Activated CD4-positive, CD25-positive, alpha-beta regulatory T cell treated with anti-CD3 and anti-CD28 coated beads, Interleukin-2, amount 50 U/mL, for 72 hours (primary cell): ENCODE data around the gene HTR1E.
"Not testable (repeated sequence)": the region's sequence is repeated elsewhere in the genome, so short reads cannot be mapped to it uniquely, and the experiment has no call there.

Experiments used
- DNase-seq: peaks from one replicate; pipeline ENCODE4 v3.0.0; 2021

Gene HTR1E

DNA sequence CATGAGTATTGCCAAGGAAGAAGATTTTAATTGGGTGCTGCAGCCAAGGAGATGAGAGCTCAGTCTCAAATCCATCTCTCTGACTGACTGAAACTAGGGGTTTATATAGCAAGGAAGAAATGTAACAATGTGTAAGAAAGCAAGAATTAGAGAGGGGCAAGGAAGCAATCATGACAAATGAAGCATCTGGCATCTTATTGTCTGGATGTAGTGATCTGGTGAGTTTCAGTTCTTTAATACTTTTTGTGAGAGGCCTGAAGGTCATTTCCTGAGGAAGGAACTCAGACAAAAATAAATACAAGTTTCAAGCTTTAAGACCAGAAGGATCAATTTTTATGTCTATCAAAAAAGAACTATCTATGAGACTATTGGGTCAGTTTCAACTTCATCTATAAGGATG, 64.2 kb downstream of the HTR1E start:
- DNase-seq, result no peak

DNA sequence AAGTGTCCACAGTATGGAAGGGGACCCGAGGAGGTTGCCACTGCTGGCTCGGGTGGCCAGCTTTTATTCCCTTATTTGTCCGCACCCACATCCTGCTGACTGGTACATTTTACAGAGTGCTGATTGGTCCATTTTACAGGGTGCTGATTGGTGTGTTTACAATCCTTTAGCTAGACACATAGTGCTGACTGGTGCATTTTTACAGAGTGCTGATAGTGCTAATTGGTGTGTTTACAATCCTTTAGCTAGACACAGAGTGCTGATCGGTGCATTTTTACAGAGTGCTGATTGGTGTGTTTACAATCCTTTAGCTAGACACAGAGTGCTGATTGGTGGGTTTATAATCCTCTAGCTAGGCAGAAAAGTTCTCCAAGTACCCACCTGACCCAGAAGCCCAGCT, 65.1 kb downstream of the HTR1E start:
- not testable (repeated sequence) for DNase-seq

DNA sequence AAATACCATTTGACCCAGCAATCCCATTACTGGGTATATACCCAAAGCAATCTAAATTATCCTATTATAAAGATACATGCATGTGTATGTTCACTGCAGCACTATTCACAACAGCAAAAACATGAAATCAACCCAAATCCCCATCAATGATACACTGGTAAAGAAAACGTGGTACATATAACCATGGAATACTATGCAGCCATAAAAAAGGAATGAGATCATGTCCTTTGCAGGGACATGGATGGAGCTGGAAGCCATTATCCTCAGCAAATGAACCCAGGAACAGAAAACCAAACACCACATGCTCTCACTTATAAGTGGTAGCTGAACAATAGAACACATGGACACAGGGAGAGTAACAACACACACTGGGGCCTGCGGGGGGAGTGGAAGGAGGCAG, 69.2 kb downstream of the HTR1E start:
- not testable (repeated sequence) for DNase-seq

DNA sequence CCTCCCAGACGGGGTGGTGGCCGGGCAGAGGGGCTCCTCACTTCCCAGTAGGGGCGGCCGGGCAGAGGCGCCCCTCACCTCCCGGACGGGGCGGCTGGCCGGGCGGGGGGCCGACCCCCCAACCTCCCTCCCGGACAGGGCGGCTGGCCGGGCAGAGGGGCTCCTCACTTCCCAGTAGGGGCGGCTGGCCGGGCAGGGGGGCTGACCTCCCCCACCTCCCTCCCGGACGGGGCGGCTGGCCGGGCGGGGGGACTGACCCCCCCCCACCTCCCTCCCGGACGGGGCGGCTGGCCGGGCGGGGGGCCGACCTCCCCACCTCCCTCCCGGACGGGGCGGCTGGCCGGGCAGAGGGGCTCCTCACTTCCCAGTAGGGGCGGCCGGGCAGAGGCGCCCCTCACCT, 72.3 kb downstream of the HTR1E start:
- DNase-seq, result not testable (repeated sequence)

DNA sequence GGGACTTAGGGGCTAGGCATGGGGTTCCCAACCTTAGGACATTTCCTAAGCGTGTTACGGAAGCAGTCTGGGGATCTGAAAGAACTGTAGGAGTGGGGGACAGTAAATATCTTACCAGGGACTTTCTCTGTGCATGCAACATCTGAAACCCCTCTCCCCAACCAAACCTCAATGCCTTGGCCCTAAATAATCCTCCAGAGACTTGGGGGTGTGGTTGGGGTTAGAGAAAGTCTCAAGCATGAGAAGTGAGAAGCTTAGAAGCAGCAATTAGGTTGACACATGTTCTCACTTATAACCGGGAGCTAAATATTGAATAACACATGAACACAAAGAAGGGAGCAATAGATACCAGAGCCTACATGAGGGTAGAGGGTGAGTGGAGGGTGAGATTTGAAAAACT, 74.7 kb downstream of the HTR1E start:
- no peak for DNase-seq

DNA sequence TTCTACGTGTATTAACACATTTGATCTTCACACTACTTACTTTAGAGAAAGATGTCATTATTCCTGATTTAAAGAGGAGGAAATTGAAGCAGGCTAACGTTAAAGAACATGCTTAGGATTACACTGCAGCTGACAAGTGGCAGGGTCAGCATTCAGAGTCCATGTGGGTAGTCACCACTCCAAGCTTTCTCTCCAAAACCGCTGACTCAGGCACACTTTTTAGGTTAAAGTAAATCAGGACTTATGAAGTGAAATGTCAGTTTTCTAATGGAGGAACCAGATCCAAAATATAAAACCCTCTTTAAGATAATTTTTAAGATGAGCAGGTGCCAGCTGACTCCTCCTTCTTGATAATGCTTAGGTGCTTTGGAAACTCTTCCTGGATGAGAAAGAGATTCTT, 75.4 kb downstream of the HTR1E start:
- DNase-seq, result no peak

DNA sequence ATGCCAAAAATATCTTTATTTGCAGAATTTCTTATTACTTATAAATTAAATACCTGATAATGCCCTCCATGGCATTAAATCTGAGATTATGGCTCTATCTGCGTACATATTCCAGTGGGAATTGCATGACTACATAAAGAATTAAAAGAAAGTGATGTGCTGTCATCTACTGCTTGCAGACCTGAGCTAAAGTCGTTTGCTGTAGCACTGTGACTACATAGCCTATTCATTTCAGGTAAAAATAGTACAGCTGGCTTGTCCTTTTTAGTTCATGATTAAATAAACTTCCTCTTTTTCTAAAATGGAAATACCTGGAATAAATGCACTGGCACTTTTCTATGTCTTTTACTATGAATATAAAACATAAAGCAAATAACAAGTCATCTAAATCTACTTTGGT, 79.4 kb downstream of the HTR1E start:
- no peak for DNase-seq

DNA sequence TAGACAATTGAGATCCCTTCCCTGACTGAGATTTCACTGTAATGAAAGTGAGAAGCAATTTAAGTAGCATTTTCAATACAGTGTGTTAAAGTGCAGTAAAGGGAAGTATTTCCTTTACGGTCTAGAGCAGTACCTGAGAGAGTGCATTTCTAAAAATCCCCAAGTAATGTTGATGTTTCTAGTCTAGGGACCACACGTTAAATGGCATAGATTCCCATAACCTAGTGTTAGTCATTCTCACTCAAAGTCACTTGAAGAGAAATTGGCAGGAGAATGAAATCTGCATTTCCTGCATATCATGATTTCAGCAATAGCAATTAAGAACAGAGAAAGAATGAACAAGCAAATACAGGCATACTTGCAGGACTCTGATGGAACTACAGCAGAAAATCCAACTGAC, 89.7 kb downstream of the HTR1E start:
- no peak for DNase-seq

DNA sequence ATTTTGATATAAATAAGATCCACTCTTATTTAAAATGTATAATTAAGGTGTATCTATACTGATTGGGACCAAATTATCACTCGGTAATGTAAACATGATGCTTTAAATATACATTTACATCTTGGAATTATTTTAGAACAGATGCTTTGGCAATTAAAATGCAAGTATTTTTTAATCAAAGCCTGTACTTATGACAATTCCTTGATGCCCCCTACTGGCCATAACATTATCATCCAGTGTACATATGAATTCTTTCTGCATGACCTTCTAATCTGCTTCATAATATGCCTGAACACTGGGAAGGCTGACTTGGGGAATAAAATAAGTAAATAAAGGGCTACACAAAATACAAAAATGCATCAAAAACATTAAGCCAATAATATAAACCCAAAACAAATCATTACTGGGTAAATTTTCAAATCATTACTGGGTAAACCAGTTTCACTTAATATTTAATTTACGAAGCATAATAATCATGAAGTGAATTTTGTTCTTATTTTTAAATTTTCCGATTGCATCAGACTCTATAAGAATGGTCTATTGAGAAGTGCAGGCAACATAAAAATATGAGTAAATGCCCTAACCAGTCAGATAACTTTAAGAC, 92.5 kb downstream of the HTR1E start:
- DNase-seq, result no peak

DNA sequence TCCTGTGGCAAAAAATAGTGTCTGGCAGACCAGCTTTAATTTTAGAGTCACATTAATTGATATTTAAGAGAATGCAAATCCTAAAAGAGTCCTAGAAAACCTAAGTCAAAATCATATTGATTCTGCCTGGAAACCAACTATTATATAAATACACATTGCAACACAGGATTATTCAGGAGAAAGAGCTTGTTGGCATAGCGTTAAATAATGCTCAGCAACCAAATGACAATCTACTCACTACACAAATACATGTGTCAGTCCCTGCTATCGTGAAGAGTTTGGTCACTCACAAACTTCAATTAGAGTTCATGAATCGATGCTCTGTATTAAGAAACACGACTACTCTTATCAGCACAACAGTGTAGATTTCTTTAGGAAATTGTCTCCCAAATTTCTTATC, 103.4 kb downstream of the HTR1E start:
- DNase-seq, result no peak

DNA sequence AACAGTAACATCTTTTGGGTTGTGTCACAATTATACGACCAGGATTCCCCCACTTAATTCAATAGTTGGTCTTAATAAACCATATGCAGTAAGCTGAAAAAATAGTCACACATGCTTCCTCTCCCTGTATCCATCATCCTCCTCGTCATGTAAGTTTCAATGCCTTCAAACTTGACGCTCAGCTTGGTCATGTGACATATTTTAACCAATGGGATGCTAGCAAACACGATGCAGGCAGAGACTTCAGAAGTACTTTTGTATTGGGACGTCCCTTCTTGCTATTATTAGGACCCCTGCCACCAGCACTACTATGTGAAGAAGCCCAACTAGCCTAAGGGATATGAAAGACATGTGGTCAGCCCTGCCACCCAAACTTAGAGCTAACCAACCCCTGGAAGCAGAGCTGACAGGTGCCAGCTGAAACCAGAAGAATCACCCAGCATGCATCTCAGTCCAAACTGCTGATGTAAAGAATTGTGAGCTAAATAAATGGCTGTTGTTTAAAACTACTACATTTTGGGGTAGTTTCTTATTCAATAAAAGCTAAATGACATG, 108.3 kb downstream of the HTR1E start:
- no peak for DNase-seq

DNA sequence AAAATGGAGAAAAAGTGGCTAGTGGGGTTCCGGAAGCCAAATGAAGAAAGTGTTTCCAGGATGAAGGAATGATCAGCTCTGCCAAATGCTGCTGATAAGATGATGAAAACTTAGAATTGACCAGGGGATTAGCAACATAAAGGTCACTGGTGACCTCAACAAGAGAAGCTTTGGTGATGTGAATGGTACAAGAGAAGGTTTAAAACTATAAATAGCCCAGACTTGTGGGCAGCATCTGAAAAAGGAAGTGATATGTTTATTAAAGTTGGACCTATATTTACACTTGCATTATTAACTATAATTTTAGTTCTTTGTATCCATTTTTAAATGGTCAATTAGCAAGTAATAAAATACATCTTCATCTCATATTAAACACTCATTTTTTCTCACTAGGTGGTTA, 112.5 kb downstream of the HTR1E start:
- DNase-seq, result no peak

DNA sequence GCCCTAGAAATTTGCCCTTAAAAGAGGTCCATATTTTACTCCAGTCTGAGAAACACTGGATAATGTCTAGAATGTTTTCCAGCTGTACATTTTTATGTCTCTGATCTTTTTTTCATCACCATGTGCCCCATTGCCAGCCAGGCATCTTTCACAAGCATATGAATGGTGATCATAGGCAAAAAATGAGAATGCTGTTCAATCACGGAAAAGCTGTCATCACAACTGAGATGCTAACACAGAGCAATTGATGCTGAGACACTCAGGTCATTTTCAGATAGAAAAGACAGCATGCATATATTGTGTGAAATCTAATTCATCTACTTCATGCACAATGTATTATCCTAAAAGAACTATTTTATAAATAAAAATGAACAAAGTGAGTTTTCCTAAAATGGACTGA, 116.0 kb downstream of the HTR1E start:
- DNase-seq, result no peak

DNA sequence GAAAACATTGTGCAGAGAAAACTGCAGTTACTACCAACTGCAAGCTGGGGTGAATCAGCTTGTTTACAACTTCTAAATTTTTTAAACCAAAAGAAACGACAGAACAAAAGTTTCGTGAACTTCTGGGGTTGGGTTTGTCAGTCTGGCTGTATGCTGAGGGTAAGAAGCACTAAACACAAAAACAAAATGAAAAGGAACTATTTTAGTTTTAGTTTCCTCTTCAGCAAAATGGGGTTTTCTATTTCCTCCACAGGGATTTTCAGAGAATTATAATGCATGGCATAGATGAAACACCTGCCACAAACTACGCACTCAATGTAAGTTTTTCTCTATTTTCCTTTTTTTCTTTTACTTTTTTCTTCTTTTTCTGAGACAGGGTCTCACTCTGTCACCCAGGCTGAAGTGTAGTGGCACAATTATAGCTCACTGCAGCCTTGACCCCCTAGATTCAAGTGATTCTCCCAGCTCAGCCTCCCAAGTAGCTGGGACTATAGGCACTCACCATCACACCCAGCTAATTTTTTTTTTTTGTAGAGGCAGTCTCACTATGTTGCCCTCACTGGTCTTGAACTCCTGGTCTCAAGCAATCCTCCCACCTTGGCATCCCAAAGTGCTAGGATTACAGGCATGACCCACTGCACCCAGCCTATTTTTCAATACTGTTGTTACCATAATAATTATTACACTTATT, 117.0 kb downstream of the HTR1E start:
- DNase-seq, result no peak

DNA sequence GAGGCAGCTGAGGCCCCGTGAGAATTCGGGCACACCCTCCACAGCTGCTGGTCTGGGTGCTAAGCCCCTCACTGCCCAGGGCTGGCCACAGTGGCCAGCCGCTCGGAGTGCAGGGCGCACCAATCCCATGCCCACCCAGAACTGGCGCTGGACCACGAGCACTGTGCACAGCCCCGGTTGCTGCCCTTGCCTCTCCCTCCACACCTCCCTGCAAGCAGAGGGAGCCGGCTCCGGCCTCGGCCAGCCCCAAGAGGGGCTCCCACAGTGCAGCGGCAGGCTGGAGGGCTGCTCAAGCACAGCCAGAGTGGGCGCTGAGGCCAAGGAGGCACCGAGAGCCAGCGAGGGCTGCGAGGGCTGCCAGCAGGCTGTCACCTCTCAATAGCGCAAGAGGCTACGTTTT, 122.6 kb downstream of the HTR1E start:
- no peak for DNase-seq

DNA sequence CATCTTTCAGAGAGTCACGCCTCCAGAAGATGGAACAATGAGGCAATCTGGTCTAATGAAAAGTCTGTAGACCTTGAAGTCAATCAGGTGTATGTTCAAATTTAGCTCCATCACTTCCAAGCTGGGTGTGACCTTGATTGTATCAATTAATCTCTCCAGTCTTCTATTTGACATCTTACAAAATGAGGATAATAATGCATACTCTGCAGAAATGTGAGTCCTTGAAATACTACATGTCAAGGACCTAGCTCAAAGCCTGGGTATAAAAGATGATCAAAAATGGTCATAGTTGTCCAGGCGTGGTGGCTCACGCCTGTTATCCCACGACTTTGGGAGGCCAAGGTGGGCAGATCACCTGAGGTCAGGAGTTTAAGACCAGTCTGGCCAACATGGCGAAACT, 127.8 kb downstream of the HTR1E start:
- DNase-seq, result no peak
